Left renal pelvis (tissue), 4 donors: ENCODE results near the gene TMEM33. TPM values are rescaled to one million over a fixed set of nuclear protein-coding genes. Genes with fewer than 3 reads are reported as not detected.

Source experiments
- DNase-seq, 4 donors: peaks; one replicate each; pipeline ENCODE4 v3.0.0-alpha.2; 2013; ENCODE audit warnings: low read depth in 4 of 4, low spot score in 3 of 4
- polyA plus RNA-seq, 4 donors: library from polyadenylated mRNA; unstranded; fragments of 120-200 nt; gene quantifications; one replicate each; pipeline ENCODE4 v1.2.1, GENCODE V29; 2013; ENCODE audit not compliant: insufficient read length in 4 of 4

The TMEM33 gene
- polyA plus RNA-seq, 4 donors, result 34.9 to 56.1 (median 47.0) TPM

GRCh38 chr4:41935652-41936021 is 408 bp downstream of the TMEM33 start:
- peak in 1 of 4 donors; percentile 2 for DNase-seq

GRCh38 chr4:41939016-41939626 is 3.9 kb downstream of the TMEM33 start:
- no peak for DNase-seq

GRCh38 chr4:41940834-41941233 is 5.6 kb downstream of the TMEM33 start:
- DNase-seq, result no peak

GRCh38 chr4:41943506-41943905 is 8.3 kb downstream of the TMEM33 start:
- DNase-seq, result no peak

GRCh38 chr4:41944089-41944488 is 8.9 kb downstream of the TMEM33 start:
- DNase-seq, result no peak

GRCh38 chr4:41949531-41949930 is 14.3 kb downstream of the TMEM33 start:
- no peak for DNase-seq

- no peak for DNase-seq
Measured at GRCh38 chr4:41957634-41958033, 22.4 kb downstream of the TMEM33 start.

GRCh38 chr4:41963105-41963504 is 27.9 kb downstream of the TMEM33 start:
- no peak for DNase-seq

GRCh38 chr4:41964401-41964800 is 29.2 kb downstream of the TMEM33 start:
- DNase-seq, result no peak

GRCh38 chr4:41967392-41967791 is 32.2 kb downstream of the TMEM33 start:
- no peak for DNase-seq

- DNase-seq, result no peak
Measured at GRCh38 chr4:41969671-41970070, 34.4 kb downstream of the TMEM33 start.

GRCh38 chr4:41975341-41975740 is 40.1 kb downstream of the TMEM33 start:
- no peak for DNase-seq

- no peak for DNase-seq
Measured at GRCh38 chr4:41976775-41977516, 41.7 kb downstream of the TMEM33 start.

- no peak for DNase-seq
Measured at GRCh38 chr4:41977709-41978108, 42.5 kb downstream of the TMEM33 start.

GRCh38 chr4:41981456-41981855 is 46.2 kb downstream of the TMEM33 start, which contains the start of gene DCAF4L1:
Gene DCAF4L1, plus strand, starts transcription at chr4:41981756. Its CDS starts 37 bp downstream, at chr4:41981793.
- no peak for DNase-seq

- DNase-seq, result no peak
Measured at GRCh38 chr4:41982716-41983115, 47.5 kb downstream of the TMEM33 start.

- no peak for DNase-seq
Measured at GRCh38 chr4:41985151-41985550, 49.9 kb downstream of the TMEM33 start.

- no peak for DNase-seq
Measured at GRCh38 chr4:41989994-41990364, 54.8 kb downstream of the TMEM33 start.

- DNase-seq, result peak; percentile 91 to 95 (median 94)
Measured at GRCh38 chr4:41990365-41991111, 55.3 kb downstream of the TMEM33 start, which contains the start of gene SLC30A9. Gene SLC30A9, plus strand, starts transcription at chr4:41990530. Its CDS starts 122 bp downstream, at chr4:41990652.

GRCh38 chr4:41991916-41992767 is 56.9 kb downstream of the TMEM33 start:
- DNase-seq, result no peak
